Fibroblast of mammary gland (primary cell): ENCODE measurements around the gene TBC1D21.
"Not testable (repeated sequence)": the region's sequence is repeated elsewhere in the genome, so short reads cannot be mapped to it uniquely, and the experiment has no call there.

Source experiments
- DNase-seq: peaks from one replicate; pipeline ENCODE4 v3.0.0-alpha.2; 2010; ENCODE audit warnings: low read depth
- H3K4me3 ChIP-seq: 2 replicates; pipeline ENCODE4 v1.5.1; 2011; ENCODE audit warnings: low read depth, mild to moderate bottlenecking, low read length, moderate library complexity; ENCODE audit not compliant: control insufficient read depth
- CTCF ChIP-seq: conservative IDR thresholded peaks from 2 replicates; pipeline ENCODE4 v1.5.1; 2011; ENCODE audit warnings: low read depth, low read length, inconsistent platforms; ENCODE audit not compliant: control insufficient read depth, insufficient read depth

TBC1D21 gene

GRCh38 chr15:73937726-73938125 lies 64.4 kb downstream of the TBC1D21 start:
- no peak for DNase-seq
- H3K4me3 ChIP-seq = no peak overlapping the region
- TF ChIP-seq CTCF = no peak

- DNase-seq, H3K4me3 ChIP-seq: not testable (repeated sequence)
Observed at GRCh38 chr15:73938516-73938915, 65.2 kb downstream of the TBC1D21 start.
